Activated naive CD4-positive, alpha-beta T cell treated with anti-CD3 and anti-CD28 coated beads, Interleukin-2, amount 50 U/mL, for 24 hours (primary cell): ENCODE measurements around the gene HOXB1.
"Not testable (repeated sequence)": the region's sequence is repeated elsewhere in the genome, so short reads cannot be mapped to it uniquely, and the experiment has no call there.

Experiments
- H3K27ac Mint-ChIP-seq: one replicate; pipeline ENCODE4 v1.8.0; 2021; ENCODE audit warnings: mild to moderate bottlenecking, mixed read lengths
- H3K27me3 Mint-ChIP-seq: one replicate; pipeline ENCODE4 v1.8.0; 2021; ENCODE audit warnings: mixed read lengths
- H3K36me3 Mint-ChIP-seq: one replicate; pipeline ENCODE4 v1.8.0; 2021; ENCODE audit warnings: mixed read lengths
- H3K4me1 Mint-ChIP-seq: one replicate; pipeline ENCODE4 v1.8.0; 2021; ENCODE audit warnings: mixed read lengths
- H3K4me3 Mint-ChIP-seq: one replicate; pipeline ENCODE4 v1.8.0; 2021; ENCODE audit warnings: mild to moderate bottlenecking, mixed read lengths
- H3K9me3 Mint-ChIP-seq: one replicate; pipeline ENCODE4 v1.8.0; 2021; ENCODE audit warnings: mixed read lengths

HOXB1 gene

GRCh38 chr17:48490451-48490892 lies 40.3 kb downstream of the HOXB1 start:
- H3K27ac Mint-ChIP-seq: peak overlapping the region; percentile 35

GRCh38 chr17:48489781-48490180 lies 41.0 kb downstream of the HOXB1 start:
- Mint-ChIP-seq H3K9me3 (no peaks in the 10 kb centered on the region), H3K4me1 (peaks cover 8% of the 10 kb centered on the region), H3K4me3 (no peak overlapping the region), H3K27ac (no peak overlapping the region), H3K27me3 (peaks cover 3% of the 10 kb centered on the region), H3K36me3 (no peaks in the 10 kb centered on the region)

More at GRCh38 chr17:48490451-48490892, 40.3 kb downstream of the HOXB1 start:
- H3K36me3 Mint-ChIP-seq: no peaks in the 10 kb centered on the region
- no peaks in the 10 kb centered on the region for H3K9me3 Mint-ChIP-seq
- H3K4me3 Mint-ChIP-seq: no peak overlapping the region
- peaks cover 8% of the 10 kb centered on the region for H3K4me1 Mint-ChIP-seq
- peaks cover 3% of the 10 kb centered on the region for H3K27me3 Mint-ChIP-seq

GRCh38 chr17:48488548-48489106 lies 42.2 kb downstream of the HOXB1 start:
- Mint-ChIP-seq H3K4me3 (no peak overlapping the region), H3K4me1 (peaks cover 8% of the 10 kb centered on the region), H3K9me3 (no peaks in the 10 kb centered on the region), H3K36me3 (no peaks in the 10 kb centered on the region), H3K27me3 (no peaks in the 10 kb centered on the region), H3K27ac (no peak overlapping the region)

- H3K36me3 Mint-ChIP-seq: no peaks in the 10 kb centered on the region
- H3K9me3 Mint-ChIP-seq: no peaks in the 10 kb centered on the region
- no peak overlapping the region for H3K27ac Mint-ChIP-seq
- no peaks in the 10 kb centered on the region for H3K27me3 Mint-ChIP-seq
- no peak overlapping the region for H3K4me3 Mint-ChIP-seq
- peaks cover 15% of the 10 kb centered on the region for H3K4me1 Mint-ChIP-seq
Measured at GRCh38 chr17:48487221-48487620, 43.6 kb downstream of the HOXB1 start.

GRCh38 chr17:48486557-48486956 lies 44.3 kb downstream of the HOXB1 start:
- H3K36me3 Mint-ChIP-seq: no peaks in the 10 kb centered on the region
- no peak overlapping the region for H3K27ac Mint-ChIP-seq
- no peaks in the 10 kb centered on the region for H3K9me3 Mint-ChIP-seq
- H3K27me3 Mint-ChIP-seq: no peaks in the 10 kb centered on the region
- peaks cover 15% of the 10 kb centered on the region for H3K4me1 Mint-ChIP-seq
- no peak overlapping the region for H3K4me3 Mint-ChIP-seq

- Mint-ChIP-seq H3K27me3 (no peaks in the 10 kb centered on the region), H3K36me3 (no peaks in the 10 kb centered on the region), H3K4me1 (peaks cover 15% of the 10 kb centered on the region), H3K27ac (no peak overlapping the region), H3K4me3 (no peak overlapping the region), H3K9me3 (no peaks in the 10 kb centered on the region)
Measured at GRCh38 chr17:48484850-48485249, 46.0 kb downstream of the HOXB1 start.

- H3K27me3 Mint-ChIP-seq: no peaks in the 10 kb centered on the region
- H3K9me3 Mint-ChIP-seq: no peaks in the 10 kb centered on the region
- no peaks in the 10 kb centered on the region for H3K36me3 Mint-ChIP-seq
- peaks cover 12% of the 10 kb centered on the region for H3K4me1 Mint-ChIP-seq
- H3K4me3 Mint-ChIP-seq: no peak overlapping the region
- H3K27ac Mint-ChIP-seq: no peak overlapping the region
Measured at GRCh38 chr17:48484256-48484655, 46.6 kb downstream of the HOXB1 start.

- Mint-ChIP-seq H3K9me3 (no peaks in the 10 kb centered on the region), H3K27ac (no peak overlapping the region), H3K27me3 (no peaks in the 10 kb centered on the region), H3K36me3 (no peaks in the 10 kb centered on the region), H3K4me3 (no peak overlapping the region), H3K4me1 (peaks cover 11% of the 10 kb centered on the region)
Measured at GRCh38 chr17:48483471-48484131, 47.2 kb downstream of the HOXB1 start.

- peak overlapping the region; percentile 41 for H3K27ac Mint-ChIP-seq
- H3K36me3 Mint-ChIP-seq: no peaks in the 10 kb centered on the region
- H3K27me3 Mint-ChIP-seq: no peaks in the 10 kb centered on the region
- H3K4me3 Mint-ChIP-seq: no peak overlapping the region
- no peaks in the 10 kb centered on the region for H3K9me3 Mint-ChIP-seq
- H3K4me1 Mint-ChIP-seq: peaks cover 15% of the 10 kb centered on the region
Measured at GRCh38 chr17:48483004-48483403, 47.8 kb downstream of the HOXB1 start.

GRCh38 chr17:48482301-48482700 lies 48.5 kb downstream of the HOXB1 start:
- Mint-ChIP-seq H3K4me1 (peaks cover 19% of the 10 kb centered on the region), H3K27ac (peak overlapping the region; percentile 4)
- not testable (repeated sequence) for H3K27me3 Mint-ChIP-seq, H3K4me3 Mint-ChIP-seq, H3K36me3 Mint-ChIP-seq, H3K9me3 Mint-ChIP-seq

- Mint-ChIP-seq H3K9me3 (no peaks in the 10 kb centered on the region), H3K36me3 (no peaks in the 10 kb centered on the region), H3K27me3 (no peaks in the 10 kb centered on the region), H3K27ac (no peak overlapping the region), H3K4me3 (no peak overlapping the region), H3K4me1 (peaks cover 19% of the 10 kb centered on the region)
Measured at GRCh38 chr17:48479014-48479402, 51.8 kb downstream of the HOXB1 start.
